AG04449 (cell line): ENCODE data around the gene IFNW1.

ENCODE experiments used
- CTCF ChIA-PET: fragments of 350-600 bp; formaldehyde crosslinking; extraction: SDS; loops from one replicate; lab custom pipeline; 2021; ENCODE audit warnings: antibody characterized with exemption; lab: Yijun Ruan, JAX
- POLR2A ChIA-PET: fragments of 400-600, 350-600 bp; formaldehyde crosslinking; extraction: SDS; loops from one replicate; lab custom pipeline; 2020; ENCODE audit warnings: antibody characterized with exemption, inconsistent platforms; lab: Yijun Ruan, JAX
- DNase-seq: peaks from one replicate; pipeline ENCODE4 v3.0.0-alpha.2; 2010; ENCODE audit warnings: low read depth, low spot score
- H3K4me3 ChIP-seq: 2 replicates; pipeline ENCODE4 v1.5.1; 2011; ENCODE audit warnings: low read depth, mild to moderate bottlenecking, control low read depth, low read length
- TF ChIP-seq, protein P1 (sequence below): IDR thresholded peaks from one replicate; pipeline ENCODE4 v1.5.1; 2011; ENCODE audit warnings: mild to moderate bottlenecking, moderate library complexity, low read length, control low read depth, inconsistent platforms; ENCODE audit not compliant: insufficient read depth; ENCODE audit errors: missing control alignments

IFNW1 gene

DNA sequence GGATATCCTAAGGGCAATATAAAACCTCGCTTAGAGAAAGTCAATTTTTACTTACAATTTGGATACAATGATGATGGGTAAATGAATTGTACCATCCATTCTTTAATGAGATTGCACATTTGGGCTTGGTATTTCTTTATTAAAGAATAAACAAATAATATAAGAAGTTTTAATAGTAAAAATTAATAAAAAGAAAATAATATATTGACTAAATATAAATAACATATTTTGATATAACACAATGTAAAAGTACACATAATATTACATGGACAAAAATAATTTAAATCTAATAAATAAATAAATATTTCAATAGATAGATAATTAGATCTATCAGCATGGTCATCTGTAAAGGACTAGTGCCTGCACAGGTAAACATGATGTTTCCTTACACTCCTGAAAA lies 23.9 kb upstream of the IFNW1 start:
- ChIA-PET CTCF (no interaction called here), POLR2A (no interaction called here)
- DNase-seq: no peak
- no peak overlapping the region for H3K4me3 ChIP-seq
- TF ChIP-seq, protein P1, sequence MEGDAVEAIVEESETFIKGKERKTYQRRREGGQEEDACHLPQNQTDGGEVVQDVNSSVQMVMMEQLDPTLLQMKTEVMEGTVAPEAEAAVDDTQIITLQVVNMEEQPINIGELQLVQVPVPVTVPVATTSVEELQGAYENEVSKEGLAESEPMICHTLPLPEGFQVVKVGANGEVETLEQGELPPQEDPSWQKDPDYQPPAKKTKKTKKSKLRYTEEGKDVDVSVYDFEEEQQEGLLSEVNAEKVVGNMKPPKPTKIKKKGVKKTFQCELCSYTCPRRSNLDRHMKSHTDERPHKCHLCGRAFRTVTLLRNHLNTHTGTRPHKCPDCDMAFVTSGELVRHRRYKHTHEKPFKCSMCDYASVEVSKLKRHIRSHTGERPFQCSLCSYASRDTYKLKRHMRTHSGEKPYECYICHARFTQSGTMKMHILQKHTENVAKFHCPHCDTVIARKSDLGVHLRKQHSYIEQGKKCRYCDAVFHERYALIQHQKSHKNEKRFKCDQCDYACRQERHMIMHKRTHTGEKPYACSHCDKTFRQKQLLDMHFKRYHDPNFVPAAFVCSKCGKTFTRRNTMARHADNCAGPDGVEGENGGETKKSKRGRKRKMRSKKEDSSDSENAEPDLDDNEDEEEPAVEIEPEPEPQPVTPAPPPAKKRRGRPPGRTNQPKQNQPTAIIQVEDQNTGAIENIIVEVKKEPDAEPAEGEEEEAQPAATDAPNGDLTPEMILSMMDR: no peak

DNA sequence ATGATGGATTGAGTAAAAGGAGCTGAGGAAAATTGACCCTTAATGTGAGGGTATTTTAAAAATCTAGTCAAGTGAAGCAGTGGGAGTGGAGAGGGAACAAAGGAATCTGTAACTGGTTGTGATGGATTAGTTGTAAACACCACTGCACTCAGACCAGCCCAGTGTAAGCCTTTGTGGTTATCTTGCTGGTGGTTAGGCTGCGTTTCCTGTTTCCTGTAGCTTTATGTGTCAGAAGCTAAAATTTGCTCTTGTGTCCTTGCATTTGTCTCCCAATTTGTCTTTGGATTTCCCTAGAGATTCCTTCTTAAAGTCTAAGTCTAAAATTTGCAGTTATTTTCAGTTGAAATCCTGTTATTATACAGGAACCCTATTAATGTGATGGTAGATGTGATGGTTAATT lies 18.5 kb upstream of the IFNW1 start:
- POLR2A ChIA-PET: no interaction called here
- no peak for DNase-seq
- CTCF ChIA-PET: no interaction called here
- TF ChIP-seq, protein P1: no peak
- H3K4me3 ChIP-seq: no peak overlapping the region

DNA sequence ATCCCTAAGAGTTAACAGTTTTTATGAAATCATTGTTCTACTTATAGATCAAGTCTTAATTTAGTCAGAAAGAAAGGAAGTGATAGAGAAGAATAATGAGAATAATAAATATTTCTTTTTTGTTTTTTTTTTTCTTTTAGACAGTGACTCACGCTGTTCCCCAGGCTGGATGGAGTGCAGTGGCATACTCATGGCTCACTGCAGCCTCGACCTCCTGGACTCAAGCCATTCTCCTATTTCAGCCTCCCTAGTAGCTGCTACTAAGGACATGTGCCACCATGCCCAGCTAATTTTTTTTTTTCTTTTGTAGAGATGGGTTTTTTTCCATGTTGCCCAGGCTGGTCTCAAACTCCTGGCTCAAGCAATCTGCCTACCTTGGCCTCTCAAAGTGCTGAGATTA lies 13.9 kb upstream of the IFNW1 start:
- ChIA-PET POLR2A (no interaction called here), CTCF (no interaction called here)
- no peak for DNase-seq
- H3K4me3 ChIP-seq: no peak overlapping the region
- TF ChIP-seq, protein P1: no peak

DNA sequence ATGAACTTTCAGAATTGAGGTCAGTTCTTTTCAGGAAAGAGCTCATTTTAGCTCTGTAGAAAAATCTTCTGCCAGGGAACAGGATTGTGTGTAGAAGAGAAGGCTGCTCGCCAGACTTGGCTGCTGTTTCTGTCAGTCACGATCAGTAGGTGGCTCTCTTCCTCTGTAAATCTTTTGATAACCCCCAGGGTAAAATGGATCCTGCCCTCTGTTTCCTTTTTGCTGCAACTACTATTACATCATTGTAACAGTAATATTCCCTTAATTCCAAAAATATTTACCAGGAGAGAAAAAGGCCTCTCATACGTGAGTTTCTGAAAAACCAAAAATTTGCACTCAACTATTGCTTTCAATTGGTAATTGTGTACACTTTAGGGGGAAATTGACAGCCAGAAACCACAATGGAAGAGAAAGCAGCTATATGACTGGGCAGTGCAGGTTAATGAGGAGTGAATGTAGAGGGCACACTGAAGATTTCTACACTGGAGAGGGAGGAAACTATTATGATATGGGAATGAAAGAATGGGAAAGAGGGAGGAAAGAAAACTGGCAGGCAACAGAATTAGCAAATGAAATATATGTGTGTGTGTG lies 12.5 kb upstream of the IFNW1 start:
- TF ChIP-seq, protein P1: no peak
- ChIA-PET CTCF (no interaction called here), POLR2A (no interaction called here)
- no peak overlapping the region for H3K4me3 ChIP-seq
- no peak for DNase-seq

DNA sequence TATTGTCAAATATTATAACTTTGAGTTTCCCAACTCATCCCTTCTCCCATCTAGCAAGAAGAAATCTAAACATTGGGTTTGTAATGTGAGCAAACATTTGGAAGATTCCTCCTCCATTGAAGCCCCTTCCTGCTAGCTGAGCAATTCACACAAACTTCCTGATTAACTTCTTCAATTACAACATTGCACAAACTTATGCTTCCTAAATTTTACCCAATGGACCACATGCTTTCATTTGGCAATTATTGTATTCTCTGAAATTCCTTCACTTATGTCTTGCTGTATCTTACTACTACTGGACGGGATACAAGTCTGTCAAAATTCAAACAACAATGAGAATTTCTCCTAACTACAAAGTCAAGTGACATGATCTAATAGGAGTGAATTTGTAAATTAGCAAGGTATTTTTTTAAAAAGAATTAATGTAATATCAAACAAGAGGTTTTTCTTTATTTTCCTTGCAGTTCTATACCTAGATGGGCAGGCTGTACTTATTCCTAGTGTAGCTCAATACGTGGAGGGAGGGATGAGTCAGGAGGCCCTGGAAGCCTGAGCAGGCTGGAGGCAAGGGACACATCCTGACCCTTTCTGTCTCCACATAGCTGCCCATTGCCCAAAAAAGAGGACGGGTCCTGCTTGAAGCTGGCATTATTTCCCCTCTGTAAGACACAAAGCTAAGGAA lies 11.8 kb upstream of the IFNW1 start:
- H3K4me3 ChIP-seq: no peak overlapping the region
- no peak for DNase-seq
- TF ChIP-seq, protein P1: no peak
- ChIA-PET POLR2A (no interaction called here), CTCF (interaction anchor here (0.6 kb wide), 1 partner anchor 219 kb away, joined by 3 read pairs; no protein-coding TSS in a partner anchor)

DNA sequence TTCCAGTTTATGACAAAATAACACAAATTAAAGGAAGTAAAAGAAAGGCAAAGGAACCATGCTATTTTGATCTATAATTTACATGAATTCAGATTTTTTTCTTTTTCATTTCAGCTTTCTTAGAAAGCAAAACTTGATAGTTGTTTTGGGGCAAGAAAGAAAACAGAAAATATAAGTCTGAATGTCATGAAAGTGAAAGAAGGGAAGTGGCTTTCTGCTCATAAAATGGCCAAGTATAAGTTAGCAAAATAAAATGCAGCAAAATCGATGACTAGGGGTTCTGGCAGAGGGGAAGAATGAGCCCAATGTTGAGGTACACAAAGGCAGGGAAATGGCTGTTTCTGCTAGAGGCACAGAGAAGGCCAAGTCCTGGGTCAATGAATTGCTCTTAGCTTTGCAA lies 3.0 kb upstream of the IFNW1 start:
- DNase-seq: no peak
- ChIA-PET POLR2A (no interaction called here), CTCF (no interaction called here)
- TF ChIP-seq, protein P1: no peak
- H3K4me3 ChIP-seq: no peak overlapping the region
